Activated CD8-positive, alpha-beta memory T cell treated with anti-CD3 and anti-CD28 coated beads for 36 hours (primary cell): ENCODE data around the gene HTR6. TPM values are rescaled to one million over a fixed set of nuclear protein-coding genes. Genes with fewer than 3 reads are reported as not detected.
"Not testable (repeated sequence)": the region's sequence is repeated elsewhere in the genome, so short reads cannot be mapped to it uniquely, and the experiment has no call there.

Experiments
- CTCF ChIA-PET: fragments of 350-600 bp; sonication (Branson Sonifier 250); formaldehyde crosslinking; loops from one replicate; lab custom pipeline; 2021; ENCODE audit warnings: antibody characterized with exemption; lab: Charles Lee
- POLR2A ChIA-PET: fragments of 350-600 bp; sonication (Branson Sonifier 250); formaldehyde crosslinking; loops from one replicate; lab custom pipeline; 2021; ENCODE audit warnings: antibody characterized with exemption; lab: Charles Lee
- total RNA-seq, 2 experiments: library from RNA; stranded (reverse); gene quantifications; one replicate each; pipeline ENCODE4 v1.2.3, GENCODE V29; 2021

Gene HTR6
- total RNA-seq, 2 experiments from 2014 or later = not detected

- ChIA-PET CTCF (interaction anchor here (0.9 kb wide), 1 partner anchor 22 kb away, joined by 3 read pairs; no protein-coding TSS in a partner anchor), POLR2A (interaction anchor here (0.8 kb wide), 1 partner anchor 149 kb away, joined by 3 read pairs; no protein-coding TSS in a partner anchor)
Measured at GRCh38 chr1:19635646-19636045, 29.0 kb upstream of the HTR6 start.

GRCh38 chr1:19636065-19636464 lies 28.6 kb upstream of the HTR6 start:
- ChIA-PET CTCF (interaction anchor here (0.9 kb wide), 1 partner anchor 23 kb away, joined by 3 read pairs; no protein-coding TSS in a partner anchor), POLR2A (interaction anchor here (0.8 kb wide), 1 partner anchor 149 kb away, joined by 3 read pairs; no protein-coding TSS in a partner anchor)

GRCh38 chr1:19636749-19637148 lies 27.9 kb upstream of the HTR6 start:
- POLR2A ChIA-PET, CTCF ChIA-PET: not testable (repeated sequence)

GRCh38 chr1:19637606-19638005 lies 27.1 kb upstream of the HTR6 start:
- ChIA-PET CTCF (no interaction called here), POLR2A (no interaction called here)

- CTCF ChIA-PET, POLR2A ChIA-PET: not testable (repeated sequence)
Measured at GRCh38 chr1:19639228-19639627, 25.4 kb upstream of the HTR6 start.

- ChIA-PET CTCF (no interaction called here), POLR2A (no interaction called here)
Measured at GRCh38 chr1:19639999-19640362, 24.7 kb upstream of the HTR6 start.

GRCh38 chr1:19640363-19641316 lies 24.0 kb upstream of the HTR6 start:
- POLR2A ChIA-PET = interaction anchor here (0.7 kb wide), 1 partner anchor 461 kb away, joined by 7 read pairs; no protein-coding TSS in a partner anchor

GRCh38 chr1:19643121-19643520 lies 21.6 kb upstream of the HTR6 start:
- ChIA-PET POLR2A (interaction anchor here (0.6 to 2.2 kb wide), 3 partner anchors 46 to 175 kb away, joined by 3 to 7 read pairs (median 3); a partner anchor contains a TSS), CTCF (interaction anchor here (2.0 kb wide), 1 partner anchor 19 kb away, joined by 5 read pairs; no protein-coding TSS in a partner anchor)

More at GRCh38 chr1:19640363-19641316, 24.0 kb upstream of the HTR6 start:
- CTCF ChIA-PET = interaction anchor here (0.8 kb wide), 1 partner anchor 13 kb away, joined by 3 read pairs; no protein-coding TSS in a partner anchor

GRCh38 chr1:19643602-19644394 lies 20.9 kb upstream of the HTR6 start, which contains the start of gene NBL1:
Gene NBL1, plus strand, starts transcription at chr1:19644311. Its CDS starts 10,720 bp downstream, at chr1:19655031.
- ChIA-PET POLR2A (interaction anchor here (0.6 to 2.2 kb wide), 4 partner anchors 16 to 175 kb away, joined by 3 to 16 read pairs (median 5); a partner anchor contains a TSS), CTCF (interaction anchor here (1.0 to 2.0 kb wide), 2 partner anchors 10 to 18 kb away, joined by 4 to 5 read pairs; no protein-coding TSS in a partner anchor)

GRCh38 chr1:19644395-19644680 lies 20.3 kb upstream of the HTR6 start:
- CTCF ChIA-PET = interaction anchor here (1.0 to 2.0 kb wide), 2 partner anchors 9 to 17 kb away, joined by 4 to 5 read pairs; no protein-coding TSS in a partner anchor
- POLR2A ChIA-PET = interaction anchor here (0.6 to 2.2 kb wide), 2 partner anchors 15 to 47 kb away, joined by 7 to 16 read pairs; a partner anchor contains a TSS

GRCh38 chr1:19644681-19645410 lies 19.8 kb upstream of the HTR6 start:
- ChIA-PET POLR2A (interaction anchor here (1.0 to 2.2 kb wide), 2 partner anchors 48 kb away, joined by 3 to 7 read pairs; a partner anchor contains a TSS), CTCF (interaction anchor here (2.0 kb wide), 1 partner anchor 17 kb away, joined by 5 read pairs; no protein-coding TSS in a partner anchor)

GRCh38 chr1:19645411-19646251 lies 19.0 kb upstream of the HTR6 start:
- CTCF ChIA-PET = interaction anchor here (0.6 kb wide), 2 partner anchors 329 to 381 kb away, joined by 4 read pairs; no protein-coding TSS in a partner anchor
- POLR2A ChIA-PET = interaction anchor here (1.0 kb wide), 1 partner anchor 49 kb away, joined by 3 read pairs; a partner anchor contains a TSS

GRCh38 chr1:19646377-19647319 lies 18.0 kb upstream of the HTR6 start:
- ChIA-PET CTCF (interaction anchor here (0.5 to 3.0 kb wide), 5 partner anchors 15 to 382 kb away, joined by 3 to 15 read pairs (median 4); no protein-coding TSS in a partner anchor), POLR2A (no interaction called here)

- CTCF ChIA-PET = interaction anchor here (0.5 to 3.0 kb wide), 3 partner anchors 14 to 328 kb away, joined by 3 to 15 read pairs (median 3); no protein-coding TSS in a partner anchor
- POLR2A ChIA-PET = no interaction called here
Measured at GRCh38 chr1:19647643-19648042, 17.0 kb upstream of the HTR6 start.

- CTCF ChIA-PET = interaction anchor here (1.2 to 3.0 kb wide), 2 partner anchors 13 to 160 kb away, joined by 4 to 15 read pairs; no protein-coding TSS in a partner anchor
- POLR2A ChIA-PET = interaction anchor here (0.6 kb wide), 1 partner anchor 50 kb away, joined by 3 read pairs; no protein-coding TSS in a partner anchor
Measured at GRCh38 chr1:19648239-19648638, 16.4 kb upstream of the HTR6 start.

- CTCF ChIA-PET = interaction anchor here (1.2 to 3.0 kb wide), 2 partner anchors 13 to 161 kb away, joined by 4 to 15 read pairs; no protein-coding TSS in a partner anchor
- POLR2A ChIA-PET = interaction anchor here (0.6 kb wide), 1 partner anchor 51 kb away, joined by 3 read pairs; no protein-coding TSS in a partner anchor
Measured at GRCh38 chr1:19648689-19649088, 16.0 kb upstream of the HTR6 start.
